ENCODE measurements around the gene C3orf52.

DNA sequence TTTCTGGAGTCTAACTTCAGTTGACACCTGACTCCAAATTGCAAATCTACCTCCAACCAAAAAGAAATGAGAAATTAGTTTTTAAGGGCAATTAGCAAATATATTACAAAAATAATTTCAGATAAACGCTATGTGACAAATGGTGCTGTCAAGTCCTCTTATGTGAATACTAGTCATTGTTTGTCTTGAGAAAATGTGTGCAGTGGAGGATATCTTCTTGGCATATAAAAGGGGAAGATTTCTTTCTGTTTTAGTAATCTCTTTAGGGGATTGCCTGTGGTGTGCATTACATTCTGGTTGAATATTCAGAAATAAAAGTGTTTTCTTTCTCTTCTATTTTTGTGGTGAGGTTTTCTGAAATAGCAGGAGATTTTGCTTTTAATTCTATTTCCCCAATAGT, 49.9 kb downstream of the C3orf52 start:
- TF ChIP-seq GATA3 (IDR thresholded peaks at IDR 0.05; ENCODE audit: low read depth, low read length): no peak
- no peak for TF ChIP-seq GATA2 (IDR thresholded peaks at IDR 0.05; ENCODE audit: low read depth, low read length)

Measured in SH-SY5Y (cell line).